ENCODE measurements around the gene FBXL17.

The FBXL17 gene

DNA sequence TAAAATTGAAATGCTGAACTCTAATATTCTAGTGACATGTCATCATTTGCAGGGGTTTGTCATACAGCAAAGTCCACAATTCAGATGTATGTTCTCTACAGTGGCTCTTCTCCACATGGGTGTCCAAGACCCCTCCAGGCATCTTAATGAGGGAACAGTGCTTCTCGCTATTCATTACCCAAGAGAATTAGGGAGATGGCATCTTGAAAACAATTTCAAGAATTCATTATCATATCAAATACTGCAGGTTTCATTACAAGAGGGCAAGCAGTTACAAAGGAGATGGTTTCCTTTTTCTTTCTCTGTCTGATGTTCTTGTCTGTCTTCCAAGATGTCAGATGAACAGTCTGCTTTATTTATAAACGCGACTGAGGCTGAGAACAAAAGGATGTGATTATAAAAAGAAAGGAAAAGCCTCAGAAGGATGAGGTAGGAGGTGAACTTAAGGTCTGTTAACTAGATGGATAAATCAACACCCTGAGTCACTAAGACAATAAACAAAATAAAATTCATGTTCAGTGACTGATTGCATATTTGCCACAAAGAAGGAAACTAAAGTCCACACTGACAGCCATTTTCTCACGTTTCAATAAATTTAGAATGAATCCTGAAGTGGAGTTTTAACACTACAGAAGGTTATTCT lies 384.4 kb downstream of the FBXL17 start:
- DNase-seq (ENCODE audit: low read depth in 2 of 2) = no peak

DNA sequence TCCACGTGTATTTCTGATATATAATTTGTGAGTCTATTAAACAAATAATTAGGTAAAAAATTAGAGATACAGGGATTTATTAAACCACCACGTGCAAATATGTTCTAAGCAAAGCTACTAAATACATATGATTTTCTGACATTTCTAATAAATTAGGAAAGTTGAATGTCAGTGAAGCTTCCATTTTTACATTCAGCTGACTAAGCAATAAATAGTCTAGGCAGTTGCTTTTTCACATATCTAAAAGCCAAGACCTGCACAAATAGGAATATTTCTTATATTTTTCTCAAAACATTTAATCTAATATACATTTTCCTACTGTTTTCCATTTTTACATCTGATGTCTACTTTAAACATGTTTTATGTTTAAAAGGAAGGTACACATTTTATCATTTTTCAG lies 388.6 kb downstream of the FBXL17 start:
- no peak for DNase-seq (ENCODE audit: low read depth in 2 of 2)

DNA sequence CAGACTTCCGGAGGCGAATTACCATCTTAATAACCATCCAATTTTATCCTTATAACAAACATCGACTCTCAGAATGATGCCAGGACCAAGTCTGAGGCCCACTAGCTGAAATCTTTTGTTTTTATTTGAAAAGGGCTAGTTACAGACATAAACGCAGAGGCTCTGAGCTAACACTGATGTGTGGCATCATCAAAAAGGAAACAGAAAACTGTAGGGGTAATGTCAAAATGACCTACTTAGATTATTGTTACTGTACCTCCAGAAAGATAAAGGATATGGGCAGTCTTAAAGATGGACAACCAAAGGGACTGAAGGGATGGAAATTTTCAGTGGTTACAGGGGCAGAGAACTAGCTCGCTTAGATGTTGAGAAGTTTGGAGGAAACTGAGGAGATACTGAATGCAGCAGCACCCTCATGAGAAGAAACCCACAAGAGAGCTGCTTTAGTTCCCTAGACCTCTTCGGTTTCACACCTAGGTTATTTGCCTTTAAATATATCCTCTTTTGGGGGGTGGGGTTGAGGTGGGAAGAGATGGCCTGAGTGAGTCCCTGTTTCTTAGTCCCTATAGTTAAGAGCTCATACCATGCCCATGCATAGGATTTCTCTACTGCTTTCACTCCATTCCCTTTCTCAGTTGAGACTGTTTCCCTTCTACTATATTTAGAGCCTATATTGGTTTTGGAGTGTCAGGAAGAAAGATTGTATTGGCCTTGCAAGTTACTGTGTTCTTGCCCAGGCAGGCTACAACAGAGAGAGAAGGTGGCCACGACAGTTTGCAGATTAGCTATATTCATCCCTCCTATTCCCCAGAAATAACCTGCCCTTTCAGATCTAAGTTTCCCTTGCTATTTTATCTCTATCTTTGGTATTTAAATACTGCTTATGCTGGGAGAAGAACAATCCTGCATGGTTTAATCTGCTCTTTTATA lies 390.8 kb downstream of the FBXL17 start:
- DNase-seq (ENCODE audit: low read depth in 2 of 2) = no peak

DNA sequence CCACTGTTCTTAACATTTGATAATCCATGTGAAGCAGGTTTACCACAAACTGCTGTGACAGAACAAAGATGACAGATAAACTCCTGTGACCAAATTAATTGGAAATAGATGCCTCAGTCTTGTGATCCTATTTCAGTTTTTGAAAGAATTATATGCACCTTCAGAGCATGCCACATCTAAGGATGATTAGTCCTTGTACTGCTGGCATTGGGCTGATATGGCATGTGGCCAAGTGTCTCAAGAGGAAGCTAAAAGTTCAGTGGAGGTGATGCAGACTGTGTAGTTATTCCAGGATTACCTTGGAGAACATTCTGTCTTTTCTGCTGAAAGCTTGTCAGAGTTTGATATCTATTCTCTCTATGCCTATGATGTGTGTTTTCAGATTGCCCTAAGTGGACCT lies 396.8 kb downstream of the FBXL17 start:
- no peak for DNase-seq (ENCODE audit: low read depth in 2 of 2)

DNA sequence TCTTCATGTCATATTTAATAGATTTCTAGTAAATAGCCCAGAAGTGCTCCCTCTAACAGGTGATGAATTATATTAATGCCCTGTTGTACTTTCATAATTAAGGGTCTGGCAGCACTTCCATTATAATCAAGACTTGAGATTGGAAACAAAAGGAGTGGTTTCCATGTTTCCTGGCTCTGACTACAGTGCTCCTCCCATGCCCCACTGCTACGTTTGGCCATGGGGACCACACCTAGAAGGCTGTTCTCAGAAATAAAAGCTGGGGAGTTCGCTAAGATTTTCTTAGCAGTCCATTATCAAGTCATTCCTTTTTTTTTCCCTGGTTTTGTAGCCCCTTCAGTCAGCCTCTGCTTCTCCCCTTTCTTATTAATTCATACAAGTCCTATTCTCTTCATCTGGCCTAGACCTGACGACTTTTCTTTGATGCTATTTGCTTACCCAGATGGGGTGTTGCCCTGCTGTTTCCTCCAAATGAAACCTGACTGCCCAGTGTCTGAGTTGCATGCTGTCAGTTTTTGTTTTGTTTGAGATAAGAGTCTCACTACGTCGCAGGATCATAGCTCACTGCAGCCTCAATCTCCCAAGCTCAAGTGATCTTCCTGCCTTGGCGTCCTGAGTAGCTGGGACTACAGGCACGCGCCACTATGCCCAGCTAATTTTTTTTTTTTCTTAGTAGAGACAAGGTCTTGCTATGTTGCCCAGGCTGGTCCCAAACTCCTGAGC lies 399.0 kb downstream of the FBXL17 start:
- no peak for DNase-seq (ENCODE audit: low read depth in 2 of 2)

DNA sequence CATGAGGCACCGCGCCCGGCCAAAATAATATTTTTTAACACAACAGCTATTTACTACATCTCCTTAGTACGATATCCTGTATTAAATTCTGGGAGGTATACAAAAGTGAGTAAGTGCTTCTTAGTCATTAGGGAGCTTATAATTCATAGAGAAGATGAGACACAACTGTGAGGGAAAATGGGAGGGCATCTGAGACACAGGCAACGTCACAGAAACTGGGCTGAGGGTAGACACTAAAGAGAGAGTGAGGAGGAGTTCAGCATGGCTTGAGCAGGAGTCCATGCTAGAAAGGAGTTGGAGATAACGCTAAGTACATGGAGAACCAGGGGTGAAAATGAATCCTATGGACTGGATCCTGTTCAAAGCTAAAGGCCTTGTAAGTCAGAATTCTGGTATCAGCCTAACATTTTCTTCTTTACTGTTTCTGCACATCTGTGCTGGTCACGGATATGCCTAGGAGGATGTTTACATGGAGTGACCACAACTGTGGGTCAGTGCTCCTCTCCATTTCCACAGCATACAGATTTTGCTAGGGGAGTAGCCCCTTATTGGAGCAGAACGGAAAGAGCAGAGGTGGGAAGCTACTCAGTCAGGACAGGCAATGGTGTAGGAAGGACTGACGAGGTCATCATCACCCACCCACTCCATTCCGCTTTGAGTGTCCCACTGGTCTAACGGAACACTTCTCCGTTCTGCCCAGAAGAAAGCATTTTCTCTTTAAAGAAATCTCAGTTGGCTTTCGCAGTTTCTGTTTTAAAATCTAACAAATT lies 400.8 kb downstream of the FBXL17 start:
- no peak for DNase-seq (ENCODE audit: low read depth in 2 of 2)

DNA sequence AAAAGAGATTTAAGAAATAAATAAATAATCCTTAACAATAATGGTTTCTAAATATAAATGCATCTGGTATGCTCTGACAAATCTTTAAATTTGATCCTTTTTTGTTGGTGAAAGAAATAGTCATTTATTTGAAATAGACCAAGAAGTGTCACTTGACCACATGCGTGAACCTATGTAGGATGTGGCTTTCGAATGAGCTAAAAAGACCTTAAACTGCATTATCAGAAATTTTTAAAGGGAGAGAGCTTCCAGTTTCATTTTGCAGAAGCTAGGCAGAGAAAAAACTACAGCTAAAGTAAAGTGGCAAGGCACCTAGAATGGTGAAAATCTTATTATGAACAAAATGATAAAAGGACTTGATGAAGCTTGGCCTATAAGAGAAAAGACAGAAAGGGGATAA lies 402.0 kb downstream of the FBXL17 start:
- DNase-seq (ENCODE audit: low read depth in 2 of 2) = no peak

DNA sequence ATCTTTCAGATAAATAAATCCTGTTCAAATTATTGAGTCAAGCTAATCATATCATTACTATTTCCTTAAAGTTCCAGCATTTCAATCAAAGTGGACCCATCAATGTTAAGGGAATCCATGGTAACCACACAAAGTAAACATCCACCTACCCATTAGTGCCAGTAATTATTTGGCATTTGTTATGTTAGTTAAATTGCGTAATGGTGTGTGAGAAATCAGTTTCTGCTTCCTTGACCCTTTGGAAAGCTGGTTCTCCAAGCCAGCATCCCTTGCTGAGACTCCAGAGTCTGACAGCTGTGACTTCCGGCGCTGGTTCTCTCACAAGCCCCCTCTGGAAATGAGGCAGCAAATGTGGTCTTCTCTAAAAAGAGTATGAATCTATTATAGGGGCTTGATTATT lies 402.6 kb downstream of the FBXL17 start:
- DNase-seq (ENCODE audit: low read depth in 2 of 2) = no peak

DNA sequence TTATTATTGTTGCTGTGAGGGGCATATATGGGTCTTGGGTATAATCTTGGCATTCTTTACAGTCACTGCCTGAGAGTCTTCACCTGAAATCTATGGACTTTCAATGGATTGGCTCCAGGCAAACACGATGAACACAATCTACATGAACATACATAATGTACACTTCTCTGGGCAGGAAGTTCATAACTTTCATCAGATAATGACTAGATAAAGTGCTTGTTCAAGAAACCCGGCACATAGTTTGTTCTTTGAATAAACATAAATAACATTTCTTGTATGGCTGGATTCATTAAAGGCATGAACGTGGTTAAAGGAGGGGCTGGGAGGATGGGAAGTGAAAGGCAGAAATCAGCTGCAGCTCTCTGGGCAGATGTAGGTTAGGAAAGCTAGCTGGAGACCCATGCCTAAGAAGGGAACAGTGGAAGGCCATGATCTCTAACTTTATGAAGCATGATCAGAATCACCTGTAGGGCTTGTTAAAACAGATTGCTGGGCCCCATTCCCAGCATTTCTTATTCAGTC lies 404.3 kb downstream of the FBXL17 start:
- DNase-seq (ENCODE audit: low read depth in 2 of 2) = no peak

DNA sequence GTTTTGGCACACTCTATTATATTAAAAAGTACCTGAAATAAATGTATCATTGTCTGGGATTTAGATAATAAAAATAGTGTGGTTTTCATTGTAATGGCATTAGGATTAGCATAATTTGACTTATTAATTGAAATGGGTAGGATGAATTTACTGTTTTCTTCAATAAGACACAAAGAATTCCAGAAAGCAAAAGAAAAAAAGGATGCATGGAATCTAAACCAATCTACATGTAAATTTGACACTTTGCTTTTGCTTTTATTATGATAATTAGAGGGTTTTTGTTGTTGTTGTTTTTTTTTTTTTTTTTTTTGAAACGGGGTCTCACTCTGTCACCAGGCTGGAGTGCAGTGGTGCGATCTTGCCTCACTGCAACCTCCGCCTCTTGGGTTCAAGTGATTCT lies 406.3 kb downstream of the FBXL17 start:
- no peak for DNase-seq (ENCODE audit: low read depth in 2 of 2)

DNA sequence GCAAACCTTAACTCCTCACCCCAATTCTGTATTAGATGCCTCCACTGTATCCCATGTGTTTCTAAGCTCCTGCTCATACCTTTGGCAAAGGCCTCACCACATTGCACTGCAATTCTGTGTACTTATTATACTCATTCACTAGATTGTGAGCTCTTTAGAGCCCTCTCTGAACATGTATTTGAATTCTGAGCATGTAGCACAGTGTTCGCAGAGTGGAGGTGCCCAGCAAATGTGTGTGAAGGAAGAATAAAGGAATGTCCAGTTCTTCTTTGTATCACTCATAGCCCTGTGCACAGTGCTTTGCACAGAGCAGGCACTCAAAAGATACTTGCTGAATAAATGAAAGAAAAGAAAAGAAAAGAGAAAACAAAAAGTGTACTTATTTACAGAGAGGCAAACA lies 410.1 kb downstream of the FBXL17 start:
- DNase-seq (ENCODE audit: low read depth in 2 of 2) = no peak

DNA sequence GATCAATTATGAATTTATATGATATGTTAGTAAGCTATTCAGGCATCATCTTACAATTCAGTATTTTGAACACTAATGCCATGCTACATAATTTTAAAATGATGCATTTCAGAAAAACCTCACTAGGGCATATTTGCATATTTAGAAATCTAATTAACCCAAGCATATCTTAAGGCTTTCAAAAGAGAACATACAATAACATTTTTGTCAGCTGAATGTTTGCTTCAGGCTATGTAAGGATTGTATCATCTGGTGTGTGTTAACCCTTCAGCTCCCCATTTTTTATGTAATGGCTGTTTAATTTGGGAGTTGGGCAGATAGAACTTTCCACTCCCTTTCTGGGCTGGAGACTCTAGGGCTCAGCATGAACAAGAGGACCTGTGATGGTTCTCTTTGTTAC lies 412.1 kb downstream of the FBXL17 start:
- no peak for DNase-seq (ENCODE audit: low read depth in 2 of 2)

DNA sequence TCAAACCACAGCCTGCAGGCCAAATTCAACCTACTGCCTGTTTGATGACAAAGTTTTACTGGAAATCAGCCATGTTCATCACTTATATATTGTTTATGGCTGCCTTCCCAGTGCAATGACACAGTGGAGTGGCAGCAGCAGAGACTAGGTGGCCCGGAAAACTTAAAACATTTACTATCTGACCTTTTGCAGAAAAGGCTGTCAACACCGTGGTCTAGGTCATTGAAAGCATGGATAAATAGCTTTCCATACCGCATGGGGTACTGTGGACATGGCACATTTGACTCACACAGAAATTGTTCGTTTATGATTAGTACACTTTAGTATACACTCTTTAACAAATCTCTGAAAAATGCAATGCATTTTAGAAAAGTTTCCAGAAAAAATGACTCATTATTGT lies 412.9 kb downstream of the FBXL17 start:
- DNase-seq (ENCODE audit: low read depth in 2 of 2) = no peak

DNA sequence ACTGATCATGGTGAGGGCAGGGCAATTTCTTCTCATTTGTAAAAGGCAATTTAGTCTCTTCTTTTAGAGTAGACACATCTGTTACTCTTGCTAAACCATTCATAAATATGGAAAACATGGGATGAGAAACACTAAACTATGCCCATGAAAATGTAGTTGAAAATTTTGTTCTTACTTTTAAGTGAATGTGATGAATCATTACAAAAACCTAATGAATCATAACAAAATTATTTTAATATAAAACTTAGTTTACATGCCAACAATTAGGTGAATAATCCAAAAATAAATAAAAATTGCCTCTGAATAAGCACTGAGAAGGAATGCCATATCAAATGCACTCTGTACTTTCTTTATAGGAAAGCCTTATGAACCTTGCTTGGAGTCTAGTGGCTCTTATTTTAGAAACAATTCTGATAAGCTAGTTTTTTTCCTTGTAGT lies 413.5 kb downstream of the FBXL17 start:
- DNase-seq (ENCODE audit: low read depth in 2 of 2) = no peak

DNA sequence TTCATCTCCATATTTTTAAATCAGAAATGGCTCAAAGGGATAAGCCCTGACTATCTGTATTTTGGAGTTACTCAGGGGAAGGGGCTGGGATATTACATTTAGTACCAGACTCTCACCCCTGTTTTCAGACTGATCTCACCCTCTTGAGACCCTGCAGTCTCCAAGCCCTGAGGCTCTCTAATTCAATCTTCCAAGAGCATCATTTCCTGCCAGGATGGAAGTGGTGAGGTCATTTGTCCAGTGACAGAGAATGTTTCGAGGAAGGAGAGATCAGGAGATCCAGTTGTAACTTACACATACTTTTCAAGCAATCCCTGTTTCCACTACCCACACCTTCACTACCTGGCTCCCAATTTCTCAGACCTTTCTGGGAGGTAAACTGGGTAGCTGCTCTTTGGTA lies 415.7 kb downstream of the FBXL17 start:
- no peak for DNase-seq (ENCODE audit: low read depth in 2 of 2)

DNA sequence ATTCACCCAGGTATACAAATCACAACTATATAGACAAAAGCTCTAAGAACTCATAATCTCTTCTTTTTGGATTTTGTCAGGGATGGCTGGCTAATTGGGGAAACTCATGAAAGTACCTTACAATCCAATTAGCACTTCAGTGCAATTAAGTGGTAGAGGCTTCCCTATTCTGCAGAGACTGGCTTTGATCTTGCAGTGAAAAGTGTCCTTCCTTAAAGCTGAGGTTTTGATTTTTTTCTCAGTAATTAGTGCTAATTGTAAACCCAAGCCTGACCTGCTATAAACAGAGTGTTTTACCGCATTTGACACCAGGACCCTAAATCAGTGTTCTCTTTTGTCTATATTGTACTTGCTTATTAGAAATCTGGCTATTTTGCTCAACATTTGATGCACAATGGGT lies 417.2 kb downstream of the FBXL17 start:
- no peak for DNase-seq (ENCODE audit: low read depth in 2 of 2)

DNA sequence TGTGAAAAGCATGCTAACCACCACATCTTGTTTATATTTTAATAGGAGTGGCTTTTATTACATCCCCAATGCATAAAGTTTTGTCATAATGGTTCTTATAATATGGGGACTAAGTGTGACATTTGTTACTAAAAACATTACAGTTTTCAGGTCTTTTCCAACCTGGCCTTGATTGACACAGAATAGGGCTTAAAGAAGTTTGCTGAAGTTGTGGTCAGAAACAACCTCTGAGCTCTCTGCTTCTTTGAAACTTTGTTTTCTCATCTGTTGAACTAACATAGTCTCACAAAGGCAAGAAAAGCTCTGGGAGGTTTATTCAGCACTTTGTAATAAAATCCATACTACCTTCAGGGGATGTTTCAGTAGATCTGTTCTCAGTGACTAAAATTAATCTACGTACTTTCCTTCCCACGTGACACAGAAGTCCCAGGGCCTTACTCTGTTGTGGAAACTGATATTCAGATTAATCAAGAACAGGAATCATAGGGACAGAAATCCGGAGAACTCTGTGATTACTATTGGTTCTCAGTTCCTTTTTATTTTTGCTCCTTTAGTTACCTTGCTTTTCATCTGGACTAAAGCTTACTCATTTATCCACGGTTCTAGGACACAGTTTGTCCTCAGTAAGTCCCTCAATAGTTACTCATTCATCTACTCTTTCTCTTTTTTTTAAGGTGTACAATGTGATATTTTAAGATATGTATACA lies 422.2 kb downstream of the FBXL17 start:
- no peak for DNase-seq (ENCODE audit: low read depth in 2 of 2)

DNA sequence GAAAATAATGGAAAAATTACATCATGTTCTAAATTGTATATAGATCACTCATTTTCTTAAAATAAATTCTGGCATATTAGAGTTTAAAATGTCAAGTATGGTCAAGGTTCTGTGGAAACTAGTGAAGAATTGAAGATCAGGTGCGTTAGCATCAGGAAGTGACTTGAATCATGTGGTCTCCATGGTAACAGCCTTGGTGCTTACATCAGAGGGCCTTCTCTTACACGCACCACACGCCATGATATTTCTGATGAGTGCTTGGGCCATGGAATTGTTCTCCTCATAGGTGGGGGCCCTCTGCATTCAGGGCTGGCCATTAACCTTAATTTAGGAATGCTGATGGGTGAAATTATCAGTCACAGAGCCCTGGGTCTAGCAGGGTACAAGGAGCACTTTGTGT lies 423.0 kb downstream of the FBXL17 start:
- no peak for DNase-seq (ENCODE audit: low read depth in 2 of 2)

DNA sequence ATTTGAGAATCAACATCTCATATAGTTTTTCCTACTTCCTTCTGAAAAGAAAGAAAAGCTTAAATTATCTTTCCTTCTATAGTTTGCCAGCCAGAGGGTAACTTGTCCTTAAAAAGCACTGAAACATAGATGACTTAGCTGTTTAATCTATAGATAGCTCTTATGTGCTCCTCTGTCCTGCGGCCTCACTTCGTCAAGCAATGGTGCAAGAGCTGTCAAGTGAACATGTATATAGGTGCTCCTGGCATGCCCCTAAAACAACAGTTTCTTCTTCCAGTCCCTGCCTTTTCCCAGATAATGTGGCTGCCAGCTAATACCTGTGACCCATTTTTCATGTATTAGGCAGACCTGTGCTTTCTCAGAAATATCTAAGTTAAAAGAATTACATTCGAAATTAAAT lies 423.5 kb downstream of the FBXL17 start:
- no peak for DNase-seq (ENCODE audit: low read depth in 2 of 2)

DNA sequence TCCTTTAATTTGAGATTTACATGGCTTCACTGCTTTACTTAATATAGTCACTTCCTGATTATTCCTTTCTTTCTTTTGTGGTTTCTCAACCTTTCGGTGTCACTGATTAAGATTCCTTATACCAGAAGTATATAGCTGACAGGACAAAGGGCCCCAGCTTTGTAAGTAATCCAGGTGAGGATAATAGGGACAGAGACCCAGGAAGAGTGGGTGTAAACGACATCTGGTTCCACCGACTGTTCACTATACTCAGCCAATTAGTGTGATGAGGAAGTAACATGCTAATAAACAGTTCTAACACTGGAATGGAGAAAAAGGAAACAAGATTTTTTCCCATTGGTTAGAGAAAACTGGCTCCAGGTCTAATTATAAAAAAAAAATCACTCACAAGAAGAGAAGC lies 424.8 kb downstream of the FBXL17 start:
- DNase-seq (ENCODE audit: low read depth in 2 of 2) = no peak

DNA sequence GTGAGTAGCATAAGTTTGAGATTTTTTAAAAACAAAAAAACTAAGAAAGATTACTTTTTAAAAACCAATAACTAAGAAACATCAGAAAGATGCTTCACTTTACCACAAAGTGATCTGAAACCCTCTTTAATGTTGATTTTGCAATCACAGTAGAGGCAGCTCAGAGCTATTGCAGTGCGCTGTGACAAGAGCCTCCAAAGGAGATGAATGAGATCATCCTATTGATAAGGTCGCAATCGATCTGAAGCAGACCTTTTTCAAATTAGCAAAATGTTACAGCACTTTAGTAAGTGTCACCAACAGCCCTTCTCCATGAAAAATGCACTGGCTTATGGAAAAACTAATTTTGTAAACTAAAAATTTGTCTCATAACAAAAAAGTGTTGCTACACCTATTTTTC lies 426.6 kb downstream of the FBXL17 start:
- no peak for DNase-seq (ENCODE audit: low read depth in 2 of 2)

All from stimulated activated CD4-positive, alpha-beta T cell treated with anti-CD3 and anti-CD28 coated beads, Interleukin-4, amount 100 ng/mL, for 48 hours (primary cell).